Upper lobe of left lung (tissue), 4 donors: Measurements from ENCODE around the gene MCTP2.

Source experiments
- CTCF ChIP-seq, 6 experiments: fragments of 450-650 bp in 4 of 6; fragments of 200-600 bp in 2 of 6; sonication (generic) in 2 of 6; IDR thresholded peaks; one replicate each; pipeline ENCODE4 v1.5.1; 2016 to 2019; ENCODE audit warnings: antibody characterized with exemption in 6 of 6
- EP300 ChIP-seq, 4 donors: sonication (generic); formaldehyde crosslinking; IDR thresholded peaks; one replicate each; pipeline ENCODE4 v1.5.1; 2017; ENCODE audit warnings: antibody characterized with exemption in 4 of 4, control low read depth in 2 of 4

- TF ChIP-seq CTCF (IDR thresholded peaks at IDR 0.05) (no peak), EP300 (IDR thresholded peaks at IDR 0.05) (no peak)
Measured at GRCh38 chr15:94259863-94260262, 28.5 kb downstream of the MCTP2 start.
